B cell (primary cell): Measurements from ENCODE around the gene NUPR1. TPM values are rescaled to one million over a fixed set of nuclear protein-coding genes. Genes with fewer than 3 reads are reported as not detected.
"Not testable (repeated sequence)": the region's sequence is repeated elsewhere in the genome, so short reads cannot be mapped to it uniquely, and the experiment has no call there.

ENCODE experiments used
- ATAC-seq: fragments of 200-7000 bp; cut with Tn5 transposase; one replicate; pipeline ENCODE4 v1.10.0; 2021; ENCODE audit warnings: low read depth, mild to moderate bottlenecking, moderate number of reproducible peaks, moderate library complexity
- CTCF ChIA-PET: fragments of 350-600 bp; sonication (Branson Sonifier 250); formaldehyde crosslinking; loops from one replicate; lab custom pipeline; 2021; ENCODE audit warnings: antibody characterized with exemption, inconsistent platforms; lab: Charles Lee
- POLR2A ChIA-PET: fragments of 350-600 bp; sonication (Branson Sonifier 250); formaldehyde crosslinking; loops from one replicate; lab custom pipeline; 2021; ENCODE audit warnings: antibody characterized with exemption; lab: Charles Lee
- DNase-seq: peaks from one replicate; pipeline ENCODE4 v3.0.0; 2013
- H2AFZ ChIP-seq: 2 replicates; pipeline ENCODE4 v1.6.1; 2012; ENCODE audit warnings: mild to moderate bottlenecking, low read depth, low read length; ENCODE audit not compliant: insufficient read depth, poor library complexity, severe bottlenecking
- H3K27ac ChIP-seq, 2 donors: 1 replicate in 1 of 2; 2 replicates in 1 of 2; pipeline ENCODE4 v1.5.1; 2012 to 2013; ENCODE audit warnings: low read length in 2 of 2, mild to moderate bottlenecking in 2 of 2, moderate library complexity in 1 of 2
- H3K27me3 ChIP-seq, 4 experiments: fragments of 200-600 bp in 1 of 4; sonication (generic) in 1 of 4; replicated peaks in 1 of 4; 1 replicate in 2 of 4; 2 replicates in 2 of 4; pipeline versions ENCODE4 v1.6.1 to v1.7.0; 2013 to 2016; ENCODE audit warnings: low read length in 3 of 4, mild to moderate bottlenecking in 2 of 4, mixed read lengths in 1 of 4, moderate library complexity in 1 of 4; ENCODE audit not compliant: insufficient read depth in 4 of 4, control insufficient read depth in 3 of 4; ENCODE audit errors: control extremely low read depth in 1 of 4
- H3K36me3 ChIP-seq, 2 experiments: replicated peaks in 1 of 2; 1 replicate in 1 of 2; 2 replicates in 1 of 2; pipeline versions ENCODE4 v1.6.1 to v1.7.1; 2013; ENCODE audit warnings: low read length in 1 of 2; ENCODE audit not compliant: insufficient read depth in 2 of 2, control insufficient read depth in 1 of 2; ENCODE audit errors: control extremely low read depth in 1 of 2, extremely low read depth in 1 of 2
- H3K4me1 ChIP-seq, 2 donors: fragments of 200-600 bp in 1 of 2; sonication (generic) in 1 of 2; 1 replicate in 1 of 2; 2 replicates in 1 of 2; pipeline versions ENCODE4 v1.5.1 to v1.6.1; 2013 to 2017; ENCODE audit warnings: low read length in 2 of 2; ENCODE audit not compliant: control insufficient read depth in 2 of 2, insufficient read depth in 2 of 2
- H3K4me2 ChIP-seq: replicated peaks from 2 replicates; pipeline ENCODE3; 2012; ENCODE audit warnings: mild to moderate bottlenecking, low read depth, low read length; ENCODE audit not compliant: poor library complexity, severe bottlenecking
- H3K4me3 ChIP-seq, 5 experiments: fragments of 200-600 bp in 1 of 5; sonication (generic) in 1 of 5; 1 replicate in 3 of 5; 2 replicates in 2 of 5; pipeline versions ENCODE4 v1.5.1 to v1.7.0; 2011 to 2016; ENCODE audit warnings: low read length in 4 of 5, mild to moderate bottlenecking in 4 of 5, low read depth in 2 of 5, control low read depth in 1 of 5, moderate library complexity in 1 of 5; ENCODE audit not compliant: insufficient read depth in 1 of 5; ENCODE audit errors: control extremely low read depth in 1 of 5, extremely low read depth in 1 of 5
- H3K79me2 ChIP-seq: fragments of 200-600 bp; sonication (generic); one replicate; pipeline ENCODE4 v1.6.0; 2016; ENCODE audit warnings: low read length; ENCODE audit not compliant: control insufficient read depth, insufficient read depth
- H3K9ac ChIP-seq: fragments of 200-600 bp; sonication (generic); 2 replicates; pipeline ENCODE4 v1.6.1; 2017; ENCODE audit warnings: mild to moderate bottlenecking, low read length, moderate library complexity
- H3K9me3 ChIP-seq, 3 donors: one replicate each; pipeline versions ENCODE4 v1.6.1 to v1.7.1; 2013; ENCODE audit warnings: low read length in 2 of 3; ENCODE audit not compliant: control insufficient read depth in 2 of 3, insufficient read depth in 1 of 3; ENCODE audit errors: control extremely low read depth in 1 of 3
- H4K20me1 ChIP-seq: 2 replicates; pipeline ENCODE4 v1.6.0; 2012; ENCODE audit warnings: mild to moderate bottlenecking, low read length; ENCODE audit not compliant: insufficient read depth, control insufficient read depth, poor library complexity, severe bottlenecking
- H3K27ac Mint-ChIP-seq: one replicate; pipeline ENCODE4 v1.8.0; 2021; ENCODE audit warnings: mixed read lengths
- H3K27me3 Mint-ChIP-seq: one replicate; pipeline ENCODE4 v1.8.0; 2021; ENCODE audit warnings: mixed read lengths
- H3K4me1 Mint-ChIP-seq: one replicate; pipeline ENCODE4 v1.8.0; 2021; ENCODE audit warnings: mixed read lengths
- H3K4me3 Mint-ChIP-seq: one replicate; pipeline ENCODE4 v1.8.0; 2021; ENCODE audit warnings: mixed read lengths
- H3K9me3 Mint-ChIP-seq: one replicate; pipeline ENCODE4 v1.8.0; 2022; ENCODE audit warnings: mixed read lengths; ENCODE audit not compliant: insufficient read depth
- EZH2 ChIP-seq: IDR thresholded peaks from 2 replicates; pipeline ENCODE4 v1.6.1; 2012; ENCODE audit warnings: borderline replicate concordance, low read depth, mild to moderate bottlenecking, moderate library complexity, low read length; ENCODE audit not compliant: insufficient read depth, poor library complexity, severe bottlenecking
- WGBS: methylation state at CpG from one replicate; pipeline ENCODE4 v1.1.5; 2013; ENCODE audit warnings: missing lambda C conversion rate; ENCODE audit not compliant: insufficient coverage; 5-methylcytosine and 5-hydroxymethylcytosine counted together
- intact Hi-C: fragments of 100-400 bp; cut with micrococcal nuclease; formaldehyde crosslinking; loops from one replicate; pipeline ENCODE4 v1.10.0; 2022
- polyA plus RNA-seq: library from polyadenylated mRNA; depleted of rRNA; stranded (reverse); fragments of >200 nt; gene quantifications from 2 replicates; pipeline ENCODE4 v1.2.3, GENCODE V29; 2012
- total RNA-seq, 2 donors: library from RNA; stranded (reverse); fragments of 120-200 nt in 1 of 2; gene quantifications; 1 replicate in 1 of 2; 2 replicates in 1 of 2; pipeline versions ENCODE4 v1.2.3 to v1.2.4, GENCODE V29; 2013 to 2022
- TF ChIP-seq, protein P1 (sequence below): fragments of 200-600 bp; IDR thresholded peaks from one replicate; pipeline ENCODE4 v1.8.0; 2022; ENCODE audit warnings: antibody characterized with exemption, mild to moderate bottlenecking

The NUPR1 gene
- total and polyA plus RNA-seq, 2 donors (not counting 1 experiment from before 2014, with no cell fraction given), result not detected

DNA sequence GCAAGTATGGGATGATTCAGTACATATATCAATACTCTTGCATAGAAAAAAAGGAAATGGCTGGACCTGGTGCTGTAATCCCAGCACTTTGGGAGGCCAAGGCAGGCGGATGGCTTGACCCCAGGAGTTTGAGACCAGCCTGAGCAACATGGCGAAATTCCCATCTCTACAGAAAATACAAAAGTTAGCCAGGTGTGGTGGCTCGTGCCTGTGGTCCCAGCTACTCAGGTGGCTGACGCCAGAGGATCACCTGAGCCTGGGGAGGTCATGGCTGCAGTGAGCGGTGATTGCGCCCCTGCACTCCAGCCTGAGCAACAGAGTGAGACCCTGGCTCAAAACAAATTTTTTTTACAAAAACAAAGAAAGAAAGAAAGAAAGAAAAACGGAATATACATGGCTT is 7.9 kb upstream of the NUPR1 start:
- Histone ChIP-seq H3K27ac (no peak overlapping the region), H3K36me3 (no peaks in the 10 kb centered on the region), H4K20me1 (no peaks in the 10 kb centered on the region), H3K4me2 (no peak overlapping the region), H2AFZ (no peak overlapping the region), H3K4me1 (peaks cover 0 to 8% of the 10 kb centered on the region in 2 donors), H3K4me3 (no peak overlapping the region), H3K9ac (no peak overlapping the region), H3K27me3 (peaks cover 0 to 3% (median 0%) of the 10 kb centered on the region in 4 experiments), H3K9me3 (no peaks in the 10 kb centered on the region), H3K79me2 (no peaks in the 10 kb centered on the region)
- peaks cover 9% of the 10 kb centered on the region for H3K4me1 Mint-ChIP-seq
- H3K9me3 Mint-ChIP-seq, result no peaks in the 10 kb centered on the region
- 89% methylated on average over 4 of the region's 7 CpGs for WGBS
- TF ChIP-seq, protein P1, sequence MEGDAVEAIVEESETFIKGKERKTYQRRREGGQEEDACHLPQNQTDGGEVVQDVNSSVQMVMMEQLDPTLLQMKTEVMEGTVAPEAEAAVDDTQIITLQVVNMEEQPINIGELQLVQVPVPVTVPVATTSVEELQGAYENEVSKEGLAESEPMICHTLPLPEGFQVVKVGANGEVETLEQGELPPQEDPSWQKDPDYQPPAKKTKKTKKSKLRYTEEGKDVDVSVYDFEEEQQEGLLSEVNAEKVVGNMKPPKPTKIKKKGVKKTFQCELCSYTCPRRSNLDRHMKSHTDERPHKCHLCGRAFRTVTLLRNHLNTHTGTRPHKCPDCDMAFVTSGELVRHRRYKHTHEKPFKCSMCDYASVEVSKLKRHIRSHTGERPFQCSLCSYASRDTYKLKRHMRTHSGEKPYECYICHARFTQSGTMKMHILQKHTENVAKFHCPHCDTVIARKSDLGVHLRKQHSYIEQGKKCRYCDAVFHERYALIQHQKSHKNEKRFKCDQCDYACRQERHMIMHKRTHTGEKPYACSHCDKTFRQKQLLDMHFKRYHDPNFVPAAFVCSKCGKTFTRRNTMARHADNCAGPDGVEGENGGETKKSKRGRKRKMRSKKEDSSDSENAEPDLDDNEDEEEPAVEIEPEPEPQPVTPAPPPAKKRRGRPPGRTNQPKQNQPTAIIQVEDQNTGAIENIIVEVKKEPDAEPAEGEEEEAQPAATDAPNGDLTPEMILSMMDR, result no peak
- no peak for TF ChIP-seq EZH2
- POLR2A ChIA-PET, result no interaction called here
- H3K27ac Mint-ChIP-seq, result no peak overlapping the region
- H3K4me3 Mint-ChIP-seq, result no peak overlapping the region
- ATAC-seq, result no peak
- CTCF ChIA-PET, result interaction anchor here (0.6 kb wide), 1 partner anchor 31 kb away, joined by 3 read pairs; no protein-coding TSS in a partner anchor
- no peak for DNase-seq
- intact Hi-C loops, result no loop called here
- H3K27me3 Mint-ChIP-seq, result peaks cover 22% of the 10 kb centered on the region

DNA sequence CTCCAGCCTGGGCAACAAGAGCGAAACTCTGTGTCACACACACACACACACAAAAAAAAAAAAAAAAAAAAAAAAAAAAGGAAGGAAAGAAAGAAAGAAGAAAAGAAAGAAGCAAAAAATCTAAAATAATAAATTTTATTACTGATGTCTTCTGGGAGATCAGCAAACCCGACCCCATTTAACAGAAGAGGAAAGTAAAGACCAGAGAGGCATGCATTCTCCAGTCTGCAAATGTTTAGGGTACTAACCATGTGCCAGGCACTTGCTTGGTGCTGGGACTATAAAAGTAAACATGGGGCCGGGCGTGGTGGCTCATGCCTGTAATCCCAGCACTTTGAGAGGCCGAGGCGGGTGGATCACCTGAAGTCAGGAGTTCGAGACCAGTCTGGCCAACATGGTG is 7.2 kb upstream of the NUPR1 start:
- H3K9ac ChIP-seq, H3K27ac ChIP-seq, H3K9me3 ChIP-seq, H3K4me3 Mint-ChIP-seq, ATAC-seq, POLR2A ChIA-PET, CTCF ChIA-PET, intact Hi-C loops, H3K36me3 ChIP-seq, H3K4me2 ChIP-seq, H3K4me1 Mint-ChIP-seq, H4K20me1 ChIP-seq, H3K27me3 ChIP-seq, H3K9me3 Mint-ChIP-seq, H3K79me2 ChIP-seq, DNase-seq, H3K4me1 ChIP-seq, H3K4me3 ChIP-seq, H3K27ac Mint-ChIP-seq, H2AFZ ChIP-seq: not testable (repeated sequence)
- WGBS, result 87% methylated on average over 6 of the region's 7 CpGs
- peaks cover 25% of the 10 kb centered on the region for H3K27me3 Mint-ChIP-seq
